ELR (cell line): ENCODE data around the gene LCK.
"Not testable (repeated sequence)": the region's sequence is repeated elsewhere in the genome, so short reads cannot be mapped to it uniquely, and the experiment has no call there.

Experiments
- DNase-seq: peaks from one replicate; pipeline ENCODE4 v3.0.0-alpha.2; 2015; ENCODE audit warnings: low read depth

LCK gene

DNA sequence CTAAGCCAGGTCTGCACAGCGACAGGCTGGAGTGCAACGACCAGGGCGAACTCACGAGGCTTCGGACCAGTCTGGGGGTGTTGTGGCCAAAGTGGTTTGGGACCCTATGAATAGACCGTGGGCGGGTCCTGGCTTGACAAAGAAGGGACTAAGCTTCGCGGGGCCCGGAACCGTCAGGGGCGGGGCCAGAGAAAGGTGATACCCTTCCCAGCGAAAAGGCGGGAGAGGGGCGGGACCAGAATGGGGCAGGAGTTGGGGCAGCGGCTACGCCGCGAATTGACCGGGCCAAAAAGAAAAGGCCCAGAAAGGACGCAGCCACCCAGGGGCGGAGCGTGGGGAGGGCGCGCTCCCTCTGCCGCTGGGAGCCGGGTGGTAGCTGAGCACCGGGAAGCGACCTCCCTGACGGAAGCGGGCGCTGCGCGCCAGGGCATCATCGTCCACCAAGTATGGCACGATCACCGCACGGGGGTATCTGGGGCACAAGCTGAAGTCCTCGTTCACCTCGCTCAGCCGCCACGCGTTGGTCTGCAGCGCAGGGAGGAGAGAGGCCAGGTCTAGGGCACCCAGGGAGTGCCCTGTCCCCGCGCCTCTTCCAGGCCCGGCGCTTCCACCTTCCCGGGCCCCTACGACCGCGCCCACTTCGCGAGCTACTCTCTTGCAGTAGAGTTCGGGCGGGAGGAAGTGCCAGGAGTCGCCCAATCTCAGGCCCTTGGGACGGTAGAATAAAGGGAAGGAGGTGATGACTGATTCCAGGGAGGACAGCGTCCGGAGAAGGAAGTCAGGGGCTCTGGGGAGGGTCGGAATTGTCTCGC lies 10.7 kb upstream of the LCK start:
- DNase-seq: peak; percentile 73

DNA sequence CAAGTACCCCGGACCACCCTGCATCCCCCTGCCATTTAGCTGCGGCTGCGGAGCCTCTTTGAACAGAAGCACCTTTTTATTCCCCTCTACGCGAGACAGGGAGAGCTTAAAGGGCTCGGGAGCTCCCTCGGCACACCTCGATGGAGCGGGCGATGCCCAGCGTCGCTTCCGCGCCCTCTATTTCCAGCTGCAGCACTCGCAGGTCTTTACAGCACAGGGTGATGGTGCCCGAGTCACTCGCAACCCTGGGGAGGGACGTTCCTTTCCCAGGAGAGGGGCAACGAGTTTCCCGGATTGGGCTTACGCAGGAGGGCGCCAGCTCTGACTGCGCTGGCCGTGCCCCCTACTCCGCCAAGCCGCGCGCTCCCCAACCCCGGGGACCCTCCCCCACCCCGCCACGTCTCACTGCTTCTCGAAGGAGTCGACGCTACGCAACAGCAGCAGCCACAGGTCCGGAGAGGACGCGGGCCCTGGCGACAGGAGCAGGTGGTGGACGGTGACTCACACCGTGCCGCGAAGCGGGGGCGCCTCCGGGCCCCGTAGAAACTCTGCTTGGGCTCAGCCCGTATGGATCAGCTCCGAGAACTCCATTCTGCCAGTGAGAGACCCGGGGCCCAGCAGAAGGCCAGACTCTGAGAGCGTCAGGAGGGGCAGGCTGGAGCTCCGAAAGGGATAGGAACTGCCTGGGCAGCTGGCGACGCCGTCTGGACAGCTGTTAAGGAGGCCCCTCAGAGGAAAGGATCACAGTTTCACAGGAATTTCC lies 9.9 kb upstream of the LCK start:
- peak; percentile 73 for DNase-seq

DNA sequence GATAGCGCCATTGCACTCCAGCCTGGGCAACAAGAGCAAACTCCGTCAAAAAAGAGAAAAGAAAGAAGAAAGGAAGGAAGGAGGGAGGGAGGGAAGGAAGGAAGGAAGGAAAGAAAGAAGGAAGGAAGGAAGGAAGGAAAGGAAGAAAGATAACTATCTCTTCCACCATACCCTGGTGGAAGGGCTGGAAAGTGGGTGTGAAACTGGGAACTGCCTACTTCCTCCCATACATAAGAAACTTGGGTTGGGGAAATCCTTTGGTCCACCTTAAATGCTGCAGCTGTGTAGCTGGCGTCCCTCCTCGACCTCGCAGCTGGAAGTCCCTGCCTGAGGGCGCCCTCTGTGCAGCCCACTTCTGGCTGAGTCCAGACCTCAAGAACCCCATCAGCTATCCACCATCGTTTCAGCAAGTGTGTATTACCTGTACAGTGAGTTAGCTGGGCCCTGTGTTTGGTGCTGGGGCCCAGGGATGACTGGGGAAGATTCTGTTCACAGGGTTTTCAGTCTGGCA lies 8.7 kb upstream of the LCK start:
- peak; percentile 43 for DNase-seq

DNA sequence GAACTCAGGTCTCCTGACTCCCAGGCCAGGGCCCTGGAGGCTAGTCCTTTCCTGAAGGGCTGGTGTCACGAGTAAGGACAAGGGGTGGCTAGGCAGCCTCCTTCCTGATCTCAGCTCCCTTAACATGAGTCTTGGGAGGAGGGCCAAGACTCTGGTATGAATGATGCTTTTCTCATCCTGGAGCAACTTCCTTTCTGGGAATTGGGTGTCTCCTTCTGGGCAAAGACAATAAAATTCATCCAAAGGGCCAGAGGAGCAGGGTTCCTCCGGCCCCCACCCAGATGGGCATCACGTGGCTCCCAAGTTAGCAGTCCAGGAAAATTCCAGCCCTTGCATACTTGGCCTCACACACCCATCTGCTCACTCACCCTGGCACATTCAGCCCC lies 4.2 kb upstream of the LCK start, which contains the start of gene FAM167B:
FAM167B (plus strand) TSS at position 335 of the 386 bp plus-strand sequence. CDS start 200 bp downstream, outside the sequence.
- peak; percentile 63 for DNase-seq

DNA sequence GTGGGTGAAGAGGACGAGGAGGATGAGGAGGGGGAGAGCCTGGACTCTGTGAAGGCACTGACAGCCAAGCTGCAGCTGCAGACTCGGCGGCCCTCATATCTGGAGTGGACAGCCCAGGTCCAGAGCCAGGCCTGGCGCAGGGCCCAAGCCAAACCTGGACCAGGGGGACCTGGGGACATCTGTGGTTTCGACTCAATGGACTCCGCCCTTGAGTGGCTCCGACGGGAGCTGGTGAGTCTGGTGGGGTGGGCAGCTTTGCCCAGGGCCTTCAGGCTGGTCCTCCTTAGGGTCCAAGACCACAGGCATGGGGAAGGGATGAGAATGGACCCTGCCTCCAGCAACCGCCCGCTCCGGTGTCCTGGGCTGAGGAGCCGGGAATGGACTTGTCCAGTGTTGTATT lies 3.6 kb upstream of the LCK start:
- no peak for DNase-seq

DNA sequence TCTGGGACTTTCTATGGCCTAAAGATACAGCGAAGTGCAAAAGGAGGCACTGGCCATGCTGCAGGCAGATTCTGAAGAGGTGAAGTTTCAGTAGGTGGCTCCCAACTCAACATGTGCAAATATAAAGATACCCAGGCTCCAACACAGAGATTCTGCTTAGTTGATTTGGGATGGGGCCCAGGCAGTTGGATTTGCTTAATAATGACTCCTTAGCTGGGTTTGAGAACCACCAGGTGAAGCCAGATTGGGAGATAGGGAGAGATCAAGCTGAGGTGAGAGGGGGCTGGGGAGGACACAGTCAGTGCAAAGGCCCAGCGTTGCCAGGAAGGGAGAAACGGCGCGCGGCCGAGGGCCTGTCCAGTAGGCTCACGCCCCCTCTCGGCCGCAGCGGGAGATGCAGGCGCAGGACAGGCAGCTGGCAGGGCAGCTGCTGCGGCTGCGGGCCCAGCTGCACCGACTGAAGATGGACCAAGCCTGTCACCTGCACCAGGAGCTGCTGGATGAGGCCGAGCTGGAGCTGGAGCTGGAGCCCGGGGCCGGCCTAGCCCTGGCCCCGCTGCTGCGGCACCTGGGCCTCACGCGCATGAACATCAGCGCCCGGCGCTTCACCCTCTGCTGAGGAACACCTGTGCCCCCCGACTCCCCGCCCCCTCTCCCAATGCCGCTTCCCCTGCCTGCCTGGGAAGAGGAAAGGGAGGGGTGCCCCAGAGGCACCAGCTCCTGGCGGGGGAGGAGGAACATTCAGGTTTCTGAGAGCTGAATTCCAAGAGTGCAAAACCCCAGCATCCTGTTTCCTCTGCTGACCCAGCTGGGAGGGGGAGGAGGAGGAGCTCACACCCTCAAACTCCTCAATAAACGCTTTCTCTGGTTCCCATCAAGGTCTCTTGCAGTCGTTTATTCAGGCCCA lies 2.8 kb upstream of the LCK start:
- peak; percentile 69 for DNase-seq

DNA sequence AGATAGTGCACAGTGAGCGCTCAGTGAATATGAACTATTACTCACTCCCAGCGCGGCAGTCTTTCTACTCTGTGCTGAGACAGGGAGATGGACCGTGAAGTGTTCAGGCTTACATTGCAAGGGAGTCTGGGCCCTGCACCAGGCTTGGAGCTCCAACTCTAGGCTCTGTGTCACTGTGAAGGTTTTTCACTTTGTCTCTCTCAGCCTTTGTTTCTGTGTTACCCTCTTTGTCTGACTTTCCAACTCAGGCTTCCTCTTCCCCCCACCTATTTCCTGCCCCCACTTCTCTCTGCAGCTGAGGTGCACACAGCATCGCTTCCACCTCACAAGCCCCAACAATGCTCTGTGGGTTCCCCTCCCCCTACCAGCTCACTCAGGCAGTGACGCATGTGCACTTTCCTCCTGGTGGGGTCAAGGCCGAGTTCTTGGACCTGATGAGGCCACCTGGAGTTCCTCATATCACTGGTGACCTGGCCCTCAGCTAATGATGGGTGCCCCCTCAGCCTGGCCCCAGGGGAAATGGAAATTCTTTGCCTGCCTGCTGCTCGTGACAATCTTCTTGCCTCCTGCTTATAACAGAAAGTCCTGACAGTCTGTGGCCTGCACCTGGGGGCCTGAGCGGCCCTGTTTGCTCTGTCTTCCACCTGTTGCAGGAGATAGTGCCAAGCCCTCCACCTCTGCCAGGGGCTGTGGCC lies 1.1 kb upstream of the LCK start:
- peak; percentile 66 for DNase-seq

DNA sequence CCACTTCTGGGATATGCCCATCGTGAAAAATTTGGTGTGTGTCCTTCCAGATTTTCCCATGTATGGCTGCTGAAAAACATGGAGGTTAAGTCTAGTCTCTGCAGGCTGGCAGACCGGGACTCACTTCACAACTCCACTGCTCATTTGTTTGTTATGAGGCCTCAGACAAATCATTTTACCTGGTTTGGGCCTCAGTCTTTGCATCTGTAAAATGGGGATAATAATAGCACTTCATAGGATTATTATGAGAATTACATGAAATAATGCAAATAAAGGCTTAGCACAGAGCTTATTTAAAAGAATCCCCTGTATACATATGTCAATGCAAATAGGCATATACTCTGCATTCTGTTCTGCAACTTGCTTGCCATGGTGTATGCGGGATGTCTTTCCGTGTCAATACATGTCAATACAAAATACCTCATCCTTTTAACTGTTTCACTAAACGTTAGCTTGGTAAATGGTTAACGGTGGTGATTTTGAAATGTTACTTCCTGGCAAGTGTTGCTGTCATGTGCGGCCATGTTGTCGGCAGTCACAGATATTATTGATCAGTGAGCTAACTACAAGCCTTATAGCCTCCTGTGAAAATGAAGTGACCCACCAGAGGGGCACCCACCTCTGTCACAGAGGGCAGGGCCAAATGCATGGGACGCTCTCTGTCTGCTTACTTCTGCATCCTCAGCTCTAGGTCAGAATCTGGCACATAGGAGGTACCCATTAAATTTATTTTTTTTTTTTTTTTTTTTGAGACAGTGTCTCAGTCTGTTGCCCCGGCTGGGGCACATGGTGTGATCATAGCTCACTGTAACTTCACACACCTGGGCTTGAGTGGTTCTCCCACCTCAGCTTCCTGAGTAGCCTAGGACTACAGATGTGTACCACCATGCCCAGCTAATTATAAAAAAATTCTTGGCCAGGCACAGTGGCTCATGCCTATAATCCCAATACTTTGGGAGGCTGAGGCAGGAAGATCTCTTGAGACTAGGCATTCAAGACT lies 4.3 kb downstream of the LCK start:
- DNase-seq: no peak

DNA sequence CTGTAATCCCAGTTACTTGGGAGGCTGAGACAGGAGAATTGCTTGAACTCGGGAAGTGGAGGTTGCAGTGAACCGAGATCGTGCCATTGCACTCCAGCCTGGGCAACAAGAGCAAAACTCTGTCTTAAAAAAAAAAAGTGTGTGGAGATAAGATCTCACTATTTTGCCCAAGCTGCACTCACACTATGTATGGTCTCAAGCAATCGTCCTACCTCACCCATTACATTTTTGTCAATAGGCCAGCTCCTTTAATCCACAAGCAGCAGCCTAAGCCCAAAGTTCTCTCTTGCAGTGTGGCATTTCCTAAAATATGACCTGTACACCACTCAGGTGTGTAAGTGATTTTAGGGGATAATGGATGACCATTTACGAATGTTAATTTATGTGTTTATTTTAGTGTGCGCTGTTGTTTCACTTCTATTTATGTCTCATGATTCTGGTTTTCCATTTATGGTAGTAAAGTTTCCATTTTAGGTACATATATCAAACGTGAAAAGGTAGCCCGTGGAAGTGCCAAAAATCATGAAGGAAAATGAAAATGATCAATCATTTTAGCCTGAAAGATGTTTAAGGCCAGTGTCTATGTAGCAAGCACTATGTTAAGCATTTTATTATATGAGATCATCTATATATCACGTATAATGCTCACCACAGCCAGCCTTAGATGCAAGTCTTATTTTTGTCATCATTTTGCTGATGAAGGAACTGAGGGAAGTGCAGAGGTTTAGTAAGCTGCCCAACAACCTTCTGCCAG lies 5.6 kb downstream of the LCK start:
- DNase-seq: no peak

DNA sequence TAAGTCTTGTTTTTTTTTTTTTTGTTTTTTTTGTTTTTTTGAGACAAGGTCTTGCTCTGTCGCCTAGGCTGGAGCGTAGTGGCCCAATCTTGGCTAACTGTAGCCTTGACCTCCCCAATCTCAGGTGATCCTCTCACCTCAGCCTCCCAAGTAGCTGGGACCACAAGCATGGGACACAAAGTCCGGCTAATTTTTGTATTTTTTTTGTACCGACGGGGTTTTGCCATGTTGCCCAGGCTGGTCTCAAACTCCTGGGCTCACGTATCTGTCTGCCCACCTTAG lies 6.1 kb downstream of the LCK start:
- DNase-seq: no peak

DNA sequence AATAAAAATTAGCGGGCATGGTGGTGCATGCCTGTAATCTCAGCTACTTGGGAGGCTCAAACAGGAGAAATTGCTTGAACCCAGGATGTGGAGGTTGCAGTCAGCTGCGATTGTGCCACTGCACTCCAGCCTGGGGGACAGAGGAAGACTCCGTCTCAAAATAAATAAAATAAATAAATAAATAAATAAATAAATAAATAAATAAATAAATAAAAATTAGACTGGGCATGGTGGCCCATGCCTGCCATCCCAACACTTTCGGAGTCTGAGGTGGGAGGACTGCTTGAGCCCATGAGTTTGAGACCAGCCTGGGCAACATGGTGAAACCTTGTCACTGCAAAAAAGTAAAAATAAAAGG lies 12.2 kb downstream of the LCK start:
- not testable (repeated sequence) for DNase-seq

DNA sequence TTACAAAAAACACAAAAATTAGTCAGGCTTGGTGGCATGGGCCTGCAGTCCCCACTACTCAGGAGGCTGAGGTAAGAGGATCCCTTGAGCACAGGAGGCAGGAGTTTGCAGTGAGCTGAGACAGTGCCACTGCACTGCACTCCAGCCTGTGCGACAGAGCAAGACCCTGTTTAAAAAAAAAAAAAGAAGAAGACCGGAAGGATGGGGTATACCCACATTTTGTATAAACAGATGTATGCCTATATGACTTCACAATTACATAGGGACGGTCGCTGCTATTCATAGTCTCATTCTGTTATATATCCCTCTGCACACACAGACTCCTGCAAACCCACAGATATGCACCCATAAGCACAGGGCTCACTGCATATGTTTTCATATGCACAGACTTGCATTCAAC lies 12.7 kb downstream of the LCK start:
- no peak for DNase-seq

DNA sequence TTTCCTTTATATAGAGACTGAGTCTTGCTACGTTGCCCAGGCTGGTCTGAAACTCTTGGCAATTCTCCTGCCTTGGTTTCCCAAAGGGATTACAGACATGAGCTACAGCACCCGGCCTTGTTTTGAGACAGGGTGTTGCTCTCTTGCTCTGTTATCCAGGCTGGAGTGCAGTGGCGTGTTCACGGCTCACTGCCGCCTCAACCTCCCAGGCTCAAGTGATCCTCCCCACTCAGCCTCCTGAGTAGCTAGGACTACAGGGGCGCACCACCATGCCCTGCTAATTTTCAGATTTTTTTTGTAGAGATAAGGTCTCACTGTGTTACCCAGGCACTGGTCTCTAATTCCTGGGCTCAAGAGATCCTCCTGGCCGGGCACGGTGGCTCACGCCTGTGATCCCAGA lies 14.8 kb downstream of the LCK start:
- no peak for DNase-seq

DNA sequence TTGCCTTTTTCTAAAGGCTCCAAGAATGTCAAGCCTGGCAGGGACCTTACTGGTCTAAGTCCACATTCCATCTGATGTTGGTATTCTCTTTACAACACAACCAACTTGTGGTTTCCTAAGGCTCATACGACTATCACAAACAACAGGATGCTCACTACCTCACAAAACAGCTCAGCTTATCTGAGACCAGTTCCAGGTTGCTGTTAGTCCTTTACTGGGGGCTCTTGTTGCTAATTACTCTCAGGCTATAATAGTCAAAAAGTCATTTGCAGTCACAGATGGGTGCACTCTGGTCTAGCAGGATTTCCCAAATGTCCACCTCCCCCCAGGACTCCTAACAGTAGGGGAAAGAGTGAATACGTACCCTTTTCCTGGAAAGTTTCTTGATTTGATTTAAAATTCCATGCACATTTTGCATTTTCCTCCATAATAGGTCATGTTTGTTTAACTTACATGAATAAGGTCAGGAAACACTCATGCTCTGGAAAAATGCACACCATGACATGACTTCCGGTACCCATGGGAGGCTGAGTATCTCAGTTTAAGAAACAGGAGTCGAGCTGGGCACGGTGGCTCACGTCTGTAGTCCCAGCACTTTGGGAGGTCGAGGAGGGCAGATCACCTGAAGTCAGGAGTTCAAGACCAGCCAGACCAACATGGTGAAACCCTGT lies 16.0 kb downstream of the LCK start:
- peak; percentile 72 for DNase-seq

DNA sequence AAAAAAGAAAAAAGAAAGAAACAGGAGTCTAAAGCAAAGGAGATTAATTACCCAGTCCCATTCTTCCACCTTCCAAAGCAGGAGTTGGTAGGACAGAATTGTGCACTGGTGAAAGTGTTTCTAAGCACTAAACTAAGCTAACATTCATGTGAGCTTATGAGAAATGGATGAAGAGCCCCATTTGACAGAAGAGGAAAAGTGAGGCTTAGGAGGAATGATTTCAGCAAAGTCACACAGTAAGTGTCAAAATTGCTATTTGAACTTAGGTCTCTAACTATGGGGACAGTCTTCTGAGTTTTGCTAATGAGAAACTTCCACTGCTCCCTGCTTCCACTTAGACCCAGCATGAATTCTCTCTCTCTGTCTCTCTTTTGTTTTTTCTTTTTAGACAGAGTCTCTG lies 18.7 kb downstream of the LCK start:
- no peak for DNase-seq

DNA sequence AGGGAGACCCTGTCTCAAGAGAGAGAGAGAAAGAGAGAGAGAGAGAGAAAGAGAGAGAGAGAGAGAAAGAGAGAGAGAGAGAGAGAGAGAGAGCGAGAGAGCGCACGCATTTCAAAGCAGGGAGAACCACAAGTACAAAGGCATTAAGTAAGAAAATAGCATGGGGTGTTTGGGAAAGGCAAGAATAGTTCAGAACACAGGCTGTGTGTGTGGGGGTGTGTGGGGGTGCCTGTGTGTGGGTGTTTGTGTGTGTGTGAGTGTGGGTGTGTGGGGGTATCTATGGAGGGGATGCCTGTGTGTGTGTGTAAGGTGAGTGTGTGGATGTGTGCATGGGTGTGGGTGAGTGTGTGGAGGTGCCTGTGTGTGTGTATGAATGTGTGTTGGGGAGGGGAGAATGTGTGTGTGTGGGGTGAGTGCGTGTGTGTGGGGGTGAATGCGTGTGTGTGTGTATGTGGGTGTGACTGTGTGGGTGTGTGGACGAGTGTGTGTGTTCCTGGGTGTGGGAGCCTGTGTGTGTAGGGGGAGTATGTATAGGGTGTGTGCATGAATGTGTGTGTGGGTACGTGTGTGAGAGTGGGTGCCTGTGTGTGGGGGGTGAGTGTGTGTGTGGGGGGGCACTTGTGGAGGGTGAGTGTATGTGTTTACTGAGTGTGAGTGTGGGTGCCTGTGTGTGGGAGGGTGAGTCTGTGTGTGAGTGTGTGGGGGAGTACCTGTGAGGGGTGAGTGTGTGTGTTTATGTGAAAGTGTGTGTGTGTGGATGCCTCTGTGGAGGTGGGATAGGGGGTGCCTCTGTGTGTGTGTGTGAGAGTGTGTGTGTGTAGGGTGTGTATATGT lies 21.7 kb downstream of the LCK start:
- DNase-seq: no peak

DNA sequence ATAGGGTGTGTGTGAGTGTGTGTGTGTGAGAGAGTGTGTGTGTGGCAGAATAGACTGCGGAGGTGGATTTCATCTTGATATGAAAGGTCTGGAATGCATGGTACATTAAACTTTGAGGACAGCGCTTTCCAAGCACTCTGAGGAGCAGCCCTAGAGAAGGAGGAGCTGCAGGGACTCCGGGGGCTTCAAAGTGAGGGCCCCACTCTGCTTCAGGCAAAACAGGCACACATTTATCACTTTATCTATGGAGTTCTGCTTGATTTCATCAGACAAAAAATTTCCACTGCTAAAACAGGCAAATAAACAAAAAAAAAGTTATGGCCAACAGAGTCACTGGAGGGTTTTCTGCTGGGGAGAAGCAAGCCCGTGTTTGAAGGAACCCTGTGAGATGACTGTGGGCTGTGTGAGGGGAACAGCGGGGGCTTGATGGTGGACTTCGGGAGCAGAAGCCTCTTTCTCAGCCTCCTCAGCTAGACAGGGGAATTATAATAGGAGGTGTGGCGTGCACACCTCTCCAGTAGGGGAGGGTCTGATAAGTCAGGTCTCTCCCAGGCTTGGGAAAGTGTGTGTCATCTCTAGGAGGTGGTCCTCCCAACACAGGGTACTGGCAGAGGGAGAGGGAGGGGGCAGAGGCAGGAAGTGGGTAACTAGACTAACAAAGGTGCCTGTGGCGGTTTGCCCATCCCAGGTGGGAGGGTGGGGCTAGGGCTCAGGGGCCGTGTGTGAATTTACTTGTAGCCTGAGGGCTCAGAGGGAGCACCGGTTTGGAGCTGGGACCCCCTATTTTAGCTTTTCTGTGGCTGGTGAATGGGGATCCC lies 22.5 kb downstream of the LCK start:
- DNase-seq: peak; percentile 39
